Stomach (tissue), 4 donors: ENCODE data around the gene SP3.

Experiments used
- CTCF ChIP-seq, 7 experiments: fragments of 450-650 bp in 4 of 7; fragments of 200-600 bp in 3 of 7; sonication (generic) in 3 of 7; IDR thresholded peaks; one replicate each; pipeline ENCODE4 v1.5.1; 2016 to 2019; ENCODE audit warnings: antibody characterized with exemption in 7 of 7, control low read depth in 2 of 7, mild to moderate bottlenecking in 1 of 7
- POLR2A ChIP-seq, 4 donors: fragments of 450-650 bp; IDR thresholded peaks; one replicate each; pipeline ENCODE4 v1.6.1; 2016; ENCODE audit warnings: antibody characterized with exemption in 4 of 4, control low read depth in 2 of 4, mild to moderate bottlenecking in 1 of 4, moderate library complexity in 1 of 4
- POLR2AphosphoS5 ChIP-seq, 3 donors: sonication (generic); formaldehyde crosslinking; IDR thresholded peaks; one replicate each; pipeline ENCODE4 v1.6.1; 2016; ENCODE audit warnings: antibody characterized with exemption in 3 of 3

DNA sequence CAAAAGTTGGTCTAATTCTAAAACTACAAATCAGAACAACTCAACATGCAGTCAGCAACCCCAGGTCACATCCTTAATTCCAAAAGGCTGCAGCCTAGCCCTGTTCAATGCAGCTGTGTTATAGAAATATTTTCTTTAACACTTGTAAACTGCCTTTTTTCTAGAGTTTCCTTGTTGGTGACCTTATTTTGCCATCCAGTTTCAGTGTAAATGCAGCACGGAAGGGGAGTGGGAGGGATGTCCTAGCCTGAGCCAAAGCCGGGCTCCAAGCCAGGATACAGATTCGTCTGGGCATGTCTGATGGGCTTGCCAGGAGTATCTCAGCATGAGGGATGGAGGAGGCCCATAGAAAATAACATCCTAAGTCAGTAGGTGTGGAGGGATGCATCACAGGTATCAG, 17.7 kb upstream of the SP3 start:
- TF ChIP-seq CTCF (IDR thresholded peaks at IDR 0.05): no peak
- no peak for TF ChIP-seq POLR2AphosphoS5 (IDR thresholded peaks at IDR 0.05)
- no peak for TF ChIP-seq POLR2A (IDR thresholded peaks at IDR 0.05)
